Body of pancreas (tissue), 4 donors: ENCODE data around the gene KCNAB1. TPM values are rescaled to one million over a fixed set of nuclear protein-coding genes. Genes with fewer than 3 reads are reported as not detected.

ENCODE experiments used
- ATAC-seq: fragments of 150-250 bp; one replicate; pipeline ENCODE4 v1.9.1; 2016
- DNase-seq, 4 donors: peaks; one replicate each; pipeline ENCODE4 v3.0.0-alpha.2; 2019
- H3K27ac ChIP-seq, 4 donors: fragments of 200-600 bp; sonication (generic); 1 replicate in 3 of 4; 2 replicates in 1 of 4; pipeline versions ENCODE4 v1.5.1 to v1.6.1; 2016 to 2019; ENCODE audit warnings: mild to moderate bottlenecking in 1 of 4, mixed read lengths in 1 of 4, moderate library complexity in 1 of 4
- H3K27me3 ChIP-seq, 2 donors: fragments of 200-600 bp; sonication (generic); one replicate each; pipeline ENCODE4 v1.6.0; 2016; ENCODE audit warnings: mild to moderate bottlenecking in 1 of 2
- H3K36me3 ChIP-seq, 2 donors: fragments of 200-600 bp; sonication (generic); replicated peaks in 1 of 2; 2 replicates each; pipeline ENCODE4 v1.5.1; 2016; ENCODE audit warnings: low read depth in 2 of 2; ENCODE audit not compliant: insufficient read depth in 1 of 2
- H3K4me1 ChIP-seq: fragments of 200-600 bp; sonication (generic); one replicate; pipeline ENCODE4 v1.6.0; 2016
- H3K4me3 ChIP-seq, 2 donors: fragments of 200-600 bp; sonication (generic); 1 replicate in 1 of 2; 2 replicates in 1 of 2; pipeline ENCODE4 v1.5.1; 2016 to 2019
- H3K9me3 ChIP-seq, 3 donors: fragments of 200-600 bp; sonication (generic); 1 replicate in 2 of 3; 2 replicates in 1 of 3; pipeline ENCODE4 v1.5.1; 2016
- CTCF ChIP-seq, 7 experiments: fragments of 450-650 bp in 4 of 7; fragments of 200-600 bp in 3 of 7; sonication (generic) in 3 of 7; IDR thresholded peaks; one replicate each; pipeline ENCODE4 v1.5.1; 2016 to 2019; ENCODE audit warnings: antibody characterized with exemption in 7 of 7
- POLR2A ChIP-seq, 3 donors: fragments of 450-650 bp; IDR thresholded peaks; one replicate each; pipeline ENCODE4 v1.6.1; 2016; ENCODE audit warnings: antibody characterized with exemption in 3 of 3, mild to moderate bottlenecking in 2 of 3
- WGBS, 2 donors: methylation state at CpG; one replicate each; pipeline ENCODE4 v1.1.5; 2017; 5-methylcytosine and 5-hydroxymethylcytosine counted together
- intact Hi-C: fragments of 100-400 bp; cut with DNase I; formaldehyde crosslinking; loops from one replicate; pipeline ENCODE4 v1.15.1; 2023
- total RNA-seq, 2 donors: library from RNA; depleted of rRNA; stranded (reverse); fragments of >200 nt; gene quantifications; one replicate each; pipeline ENCODE4 v1.1.0, GENCODE V29; 2016

The KCNAB1 gene
- total RNA-seq, 2 donors from 2014 or later = 5.2 to 5.3 TPM

- 53 to 54% methylated on average over 3 of the region's 3 CpGs for WGBS, 2 donors
- Histone ChIP-seq H3K4me3 (no peak overlapping the region), H3K4me1 (peaks cover 32% of the 10 kb centered on the region), H3K36me3 (peaks cover 0 to 1% of the 10 kb centered on the region in 2 donors), H3K27me3 (no peaks in the 10 kb centered on the region), H3K27ac (peak overlapping the region in 3 of 4 donors; percentile 0 to 75 (median 40)), H3K9me3 (no peaks in the 10 kb centered on the region)
- intact Hi-C loops = loop anchor here (10.0 kb wide), 1 partner anchor 542 kb away; no protein-coding TSS in a partner anchor
- DNase-seq = no peak
- TF ChIP-seq POLR2A (IDR thresholded peaks at IDR 0.05) (no peak), CTCF (IDR thresholded peaks at IDR 0.05) (no peak)
- no peak for ATAC-seq
Observed at GRCh38 chr3:156532730-156533129, 412.4 kb downstream of the KCNAB1 start.

- no peak for ATAC-seq
- intact Hi-C loops = loop anchor here (10.0 kb wide), 1 partner anchor 542 kb away; no protein-coding TSS in a partner anchor
- no peak for DNase-seq
- Histone ChIP-seq H3K9me3 (no peaks in the 10 kb centered on the region), H3K36me3 (peaks cover 0 to 2% of the 10 kb centered on the region in 2 donors), H3K27ac (peak overlapping the region; percentile 40 to 75 (median 70)), H3K27me3 (no peaks in the 10 kb centered on the region), H3K4me1 (peaks cover 32% of the 10 kb centered on the region), H3K4me3 (no peak overlapping the region)
- WGBS, 2 donors = 72 to 74% methylated on average over 4 of the region's 4 CpGs
- TF ChIP-seq CTCF (IDR thresholded peaks at IDR 0.05) (no peak), POLR2A (IDR thresholded peaks at IDR 0.05) (no peak)
Observed at GRCh38 chr3:156533205-156533604, 412.8 kb downstream of the KCNAB1 start.

- peaks cover 0 to 9% of the 10 kb centered on the region in 2 donors for H3K36me3 ChIP-seq
- peak; percentile 59 to 86 (median 72) for DNase-seq
- TF ChIP-seq CTCF (IDR thresholded peaks at IDR 0.05) (peak in 4 of 7 experiments; percentile 32 to 48 (median 44)), POLR2A (IDR thresholded peaks at IDR 0.05) (peak in 2 of 3 donors; percentile 34 to 43)
- peak overlapping the region; percentile 40 to 75 (median 70) for H3K27ac ChIP-seq
- no peaks in the 10 kb centered on the region for H3K9me3 ChIP-seq
- WGBS, 2 donors = 3 to 10% methylated on average over 4 of the region's 4 CpGs
- no peak overlapping the region for H3K4me3 ChIP-seq
- intact Hi-C loops = loop anchor here (10.0 kb wide), 1 partner anchor 540 kb away; no protein-coding TSS in a partner anchor
- H3K4me1 ChIP-seq = peaks cover 32% of the 10 kb centered on the region
- H3K27me3 ChIP-seq = no peaks in the 10 kb centered on the region
- ATAC-seq = peak; percentile 94
Observed at GRCh38 chr3:156535162-156535627, 414.8 kb downstream of the KCNAB1 start.

GRCh38 chr3:156535798-156536197 is 415.4 kb downstream of the KCNAB1 start:
- intact Hi-C loops = loop anchor here (10.0 kb wide), 1 partner anchor 539 kb away; no protein-coding TSS in a partner anchor

More at GRCh38 chr3:156535798-156536197, 415.4 kb downstream of the KCNAB1 start:
- no peaks in the 10 kb centered on the region for H3K9me3 ChIP-seq
- DNase-seq = no peak
- ATAC-seq = no peak
- H3K27ac ChIP-seq = peak overlapping the region; percentile 40 to 75 (median 70)
- H3K4me3 ChIP-seq = no peak overlapping the region
- H3K36me3 ChIP-seq = peaks cover 0 to 9% of the 10 kb centered on the region in 2 donors
- no peak for TF ChIP-seq POLR2A (IDR thresholded peaks at IDR 0.05)
- no peak for TF ChIP-seq CTCF (IDR thresholded peaks at IDR 0.05)
- H3K4me1 ChIP-seq = peaks cover 32% of the 10 kb centered on the region
- WGBS, 2 donors = 91 to 100% methylated on average over 2 of the region's 2 CpGs
- no peaks in the 10 kb centered on the region for H3K27me3 ChIP-seq
